ENCODE data around the gene DPY19L3.
A peak's percentile ranks its signal among the peaks of the same experiment; 100 is the strongest.

Gene DPY19L3

DNA sequence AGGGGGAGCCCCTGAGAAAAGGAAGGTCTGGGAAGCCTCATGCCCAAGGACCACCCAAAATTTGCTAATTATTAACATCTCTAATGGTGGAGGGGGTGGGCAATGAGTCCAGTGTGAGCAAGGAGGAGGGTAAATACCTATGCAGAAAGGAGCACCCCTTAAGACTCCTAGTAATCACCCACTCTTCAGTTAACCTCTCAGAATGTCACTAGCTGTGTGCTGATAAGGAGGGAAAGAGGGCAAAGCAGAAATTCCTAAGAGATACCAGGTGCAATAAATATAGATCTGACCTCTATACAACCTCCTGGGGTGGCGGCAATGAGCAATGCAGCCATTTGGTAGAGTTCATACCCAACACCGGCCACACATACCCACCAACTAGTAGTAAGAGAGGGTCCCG is 12.7 kb upstream of the DPY19L3 start:
- H3K9me3 ChIP-seq (ENCODE audit: control insufficient read depth in 5 of 5, low read length in 5 of 5), result no peaks in the 10 kb centered on the region
- no peak overlapping the region for H3K27ac ChIP-seq (ENCODE audit: low read depth, low read length)
- H3K27me3 ChIP-seq (ENCODE audit: control insufficient read depth in 5 of 5, insufficient read depth in 4 of 5, low read length in 5 of 5), result no peaks in the 10 kb centered on the region
- no peak overlapping the region for H3K4me3 ChIP-seq (ENCODE audit: low read depth in 1 of 5, low read length in 5 of 5)
- no peaks in the 10 kb centered on the region for H3K4me1 ChIP-seq (ENCODE audit: control insufficient read depth in 5 of 5, insufficient read depth in 5 of 5, low read length in 5 of 5)
- no peak overlapping the region for H3K9ac ChIP-seq (ENCODE audit: low read length in 5 of 5)
- peaks cover 0 to 3% (median 0%) of the 10 kb centered on the region in 5 donors for H3K36me3 ChIP-seq (ENCODE audit: control insufficient read depth in 5 of 5, insufficient read depth in 5 of 5, low read length in 5 of 5)

DNA sequence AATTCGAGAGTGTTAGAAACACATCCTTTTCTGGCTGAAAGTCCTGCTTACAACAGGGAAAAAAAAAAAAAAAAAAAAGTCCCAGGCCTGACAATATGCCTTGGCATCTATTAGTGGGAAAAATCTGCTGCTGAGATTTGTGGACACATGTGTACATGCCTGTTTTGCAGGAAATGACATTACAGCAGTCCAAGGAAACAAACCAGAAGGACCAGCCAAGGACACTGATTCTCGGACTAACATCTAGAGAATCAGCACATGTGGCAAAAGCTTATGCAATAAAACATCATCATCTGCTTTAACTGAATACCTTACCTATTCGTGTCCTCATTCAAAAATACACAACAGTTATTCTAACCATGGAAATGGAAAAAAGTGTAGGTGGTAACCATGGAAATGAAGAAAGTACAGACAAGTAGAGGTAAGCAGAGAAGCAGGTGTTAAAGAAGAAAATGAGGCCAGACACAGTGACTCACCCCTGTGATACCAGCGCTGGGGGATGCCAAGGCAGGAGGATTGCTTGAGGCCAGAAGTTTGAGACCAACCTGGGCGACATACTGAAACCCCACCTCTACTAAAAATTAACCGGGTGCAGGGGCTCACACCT is 9.4 kb upstream of the DPY19L3 start:
- Histone ChIP-seq H3K9ac (ENCODE audit: low read length in 5 of 5) (no peak overlapping the region), H3K27ac (ENCODE audit: low read depth, low read length) (no peak overlapping the region), H3K4me1 (ENCODE audit: control insufficient read depth in 5 of 5, insufficient read depth in 5 of 5, low read length in 5 of 5) (no peaks in the 10 kb centered on the region), H3K27me3 (ENCODE audit: control insufficient read depth in 5 of 5, insufficient read depth in 4 of 5, low read length in 5 of 5) (no peaks in the 10 kb centered on the region), H3K9me3 (ENCODE audit: control insufficient read depth in 5 of 5, low read length in 5 of 5) (no peaks in the 10 kb centered on the region), H3K4me3 (ENCODE audit: low read depth in 1 of 5, low read length in 5 of 5) (no peak overlapping the region), H3K36me3 (ENCODE audit: control insufficient read depth in 5 of 5, insufficient read depth in 5 of 5, low read length in 5 of 5) (peaks cover 0 to 3% (median 0%) of the 10 kb centered on the region in 5 donors)

- H3K4me1 ChIP-seq (ENCODE audit: control insufficient read depth in 5 of 5, insufficient read depth in 5 of 5, low read length in 5 of 5), result no peaks in the 10 kb centered on the region
- H3K27ac ChIP-seq (ENCODE audit: low read depth, low read length), result no peak overlapping the region
- no peaks in the 10 kb centered on the region for H3K27me3 ChIP-seq (ENCODE audit: control insufficient read depth in 5 of 5, insufficient read depth in 4 of 5, low read length in 5 of 5)
- H3K4me3 ChIP-seq (ENCODE audit: low read depth in 1 of 5, low read length in 5 of 5), result no peak overlapping the region
- peaks cover 0 to 3% (median 0%) of the 10 kb centered on the region in 5 donors for H3K36me3 ChIP-seq (ENCODE audit: control insufficient read depth in 5 of 5, insufficient read depth in 5 of 5, low read length in 5 of 5)
- H3K9me3 ChIP-seq (ENCODE audit: control insufficient read depth in 5 of 5, low read length in 5 of 5), result no peaks in the 10 kb centered on the region
- H3K9ac ChIP-seq (ENCODE audit: low read length in 5 of 5), result no peak overlapping the region
Observed at GRCh38 chr19:32397671-32398101, 7.9 kb upstream of the DPY19L3 start.

GRCh38 chr19:32401992-32402391 is 3.6 kb upstream of the DPY19L3 start:
- Histone ChIP-seq H3K9me3 (ENCODE audit: control insufficient read depth in 5 of 5, low read length in 5 of 5) (no peaks in the 10 kb centered on the region), H3K4me1 (ENCODE audit: control insufficient read depth in 5 of 5, insufficient read depth in 5 of 5, low read length in 5 of 5) (peaks cover 0 to 27% (median 21%) of the 10 kb centered on the region in 5 donors), H3K27ac (ENCODE audit: low read depth, low read length) (no peak overlapping the region), H3K27me3 (ENCODE audit: control insufficient read depth in 5 of 5, insufficient read depth in 4 of 5, low read length in 5 of 5) (no peaks in the 10 kb centered on the region), H3K4me3 (ENCODE audit: low read depth in 1 of 5, low read length in 5 of 5) (no peak overlapping the region), H3K9ac (ENCODE audit: low read length in 5 of 5) (no peak overlapping the region), H3K36me3 (ENCODE audit: control insufficient read depth in 5 of 5, insufficient read depth in 5 of 5, low read length in 5 of 5) (peaks cover 0 to 3% (median 0%) of the 10 kb centered on the region in 5 donors)

- no peaks in the 10 kb centered on the region for H3K27me3 ChIP-seq (ENCODE audit: control insufficient read depth in 5 of 5, insufficient read depth in 4 of 5, low read length in 5 of 5)
- no peak overlapping the region for H3K27ac ChIP-seq (ENCODE audit: low read depth, low read length)
- peaks cover 0 to 27% (median 21%) of the 10 kb centered on the region in 5 donors for H3K4me1 ChIP-seq (ENCODE audit: control insufficient read depth in 5 of 5, insufficient read depth in 5 of 5, low read length in 5 of 5)
- no peak overlapping the region for H3K4me3 ChIP-seq (ENCODE audit: low read depth in 1 of 5, low read length in 5 of 5)
- H3K9me3 ChIP-seq (ENCODE audit: control insufficient read depth in 5 of 5, low read length in 5 of 5), result no peaks in the 10 kb centered on the region
- H3K36me3 ChIP-seq (ENCODE audit: control insufficient read depth in 5 of 5, insufficient read depth in 5 of 5, low read length in 5 of 5), result no peaks in the 10 kb centered on the region
- no peak overlapping the region for H3K9ac ChIP-seq (ENCODE audit: low read length in 5 of 5)
Observed at GRCh38 chr19:32403291-32403995, 2.1 kb upstream of the DPY19L3 start.

DNA sequence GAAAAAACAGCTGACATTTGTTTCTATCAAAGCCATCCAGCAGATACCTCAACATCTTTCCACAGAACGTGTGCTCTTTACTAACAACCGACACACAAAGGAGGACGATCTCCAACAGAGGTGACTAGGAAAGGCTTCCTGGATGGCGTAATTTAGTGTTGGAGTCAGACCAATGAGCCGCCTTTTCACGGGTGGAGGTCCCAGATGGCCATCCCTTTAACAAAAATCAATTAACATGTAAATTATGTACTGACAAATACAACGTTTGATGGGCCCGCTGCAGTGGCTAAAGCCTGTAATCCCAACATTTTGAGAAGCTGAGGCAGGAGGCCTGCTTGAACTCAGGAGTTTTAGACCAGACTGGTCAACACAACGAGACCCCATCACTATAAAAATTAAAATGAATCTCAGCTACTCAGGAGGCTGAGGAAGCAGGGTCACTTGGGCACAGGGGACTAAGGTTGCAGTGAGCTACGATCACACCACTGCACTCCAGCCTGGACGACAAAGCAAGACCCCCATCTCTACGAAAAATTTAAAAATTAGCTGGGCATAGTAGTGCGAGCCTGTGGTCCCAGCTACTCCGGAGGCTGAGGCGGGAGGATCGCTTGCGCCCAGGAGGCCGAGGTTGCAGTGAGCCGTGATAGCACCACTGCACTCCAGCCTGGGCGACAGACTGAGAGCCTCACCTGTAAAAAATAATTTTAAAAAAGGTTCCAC is 1.2 kb upstream of the DPY19L3 start:
- H3K9me3 ChIP-seq (ENCODE audit: control insufficient read depth in 5 of 5, low read length in 5 of 5), result no peaks in the 10 kb centered on the region
- peak overlapping the region; percentile 72 to 90 (median 85) for H3K4me3 ChIP-seq (ENCODE audit: low read depth in 1 of 5, low read length in 5 of 5)
- H3K27ac ChIP-seq (ENCODE audit: low read depth, low read length), result peak overlapping the region; percentile 91

DNA sequence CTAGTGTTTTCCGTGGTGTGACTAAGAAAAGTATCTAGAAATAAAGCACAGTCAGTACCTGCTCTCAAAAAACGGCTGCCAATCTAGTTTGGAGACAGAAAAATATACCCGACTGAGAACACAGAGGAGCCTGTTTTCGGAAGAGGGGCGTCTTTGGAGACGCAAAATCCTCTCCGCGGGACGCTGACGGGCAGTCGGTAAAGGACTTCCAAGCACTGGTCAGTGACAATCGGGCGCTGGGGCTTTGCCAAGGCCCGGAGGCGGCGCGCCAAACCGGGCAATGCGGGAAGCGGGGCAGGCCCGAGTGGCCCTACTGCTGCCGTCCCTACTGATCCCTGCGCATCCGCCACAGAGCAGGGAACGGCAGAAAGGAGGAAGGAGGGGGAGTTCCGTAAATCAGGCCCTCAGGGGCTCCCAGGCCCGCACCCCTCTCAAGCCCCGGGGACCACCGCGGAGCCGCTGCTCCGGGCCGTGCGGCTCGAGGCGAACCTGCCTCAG is 588 bp upstream of the DPY19L3 start:
- H3K36me3 ChIP-seq (ENCODE audit: control insufficient read depth in 5 of 5, insufficient read depth in 5 of 5, low read length in 5 of 5), result peaks cover 0 to 11% (median 7%) of the 10 kb centered on the region in 5 donors
- no peaks in the 10 kb centered on the region for H3K9me3 ChIP-seq (ENCODE audit: control insufficient read depth in 5 of 5, low read length in 5 of 5)
- no peaks in the 10 kb centered on the region for H3K27me3 ChIP-seq (ENCODE audit: control insufficient read depth in 5 of 5, insufficient read depth in 4 of 5, low read length in 5 of 5)
- peak overlapping the region; percentile 63 to 99 (median 96) for H3K9ac ChIP-seq (ENCODE audit: low read length in 5 of 5)
- H3K27ac ChIP-seq (ENCODE audit: low read depth, low read length), result peak overlapping the region; percentile 91
- peak overlapping the region; percentile 72 to 90 (median 85) for H3K4me3 ChIP-seq (ENCODE audit: low read depth in 1 of 5, low read length in 5 of 5)
- peaks cover 0 to 27% (median 21%) of the 10 kb centered on the region in 5 donors for H3K4me1 ChIP-seq (ENCODE audit: control insufficient read depth in 5 of 5, insufficient read depth in 5 of 5, low read length in 5 of 5)

More for the DNA sequence above, 1.2 kb upstream of the DPY19L3 start:
- Histone ChIP-seq H3K9ac (ENCODE audit: low read length in 5 of 5) (peak overlapping the region; percentile 63 to 99 (median 96)), H3K4me1 (ENCODE audit: control insufficient read depth in 5 of 5, insufficient read depth in 5 of 5, low read length in 5 of 5) (peaks cover 0 to 27% (median 21%) of the 10 kb centered on the region in 5 donors), H3K27me3 (ENCODE audit: control insufficient read depth in 5 of 5, insufficient read depth in 4 of 5, low read length in 5 of 5) (no peaks in the 10 kb centered on the region), H3K36me3 (ENCODE audit: control insufficient read depth in 5 of 5, insufficient read depth in 5 of 5, low read length in 5 of 5) (peaks cover 0 to 7% (median 5%) of the 10 kb centered on the region in 5 donors)

DNA sequence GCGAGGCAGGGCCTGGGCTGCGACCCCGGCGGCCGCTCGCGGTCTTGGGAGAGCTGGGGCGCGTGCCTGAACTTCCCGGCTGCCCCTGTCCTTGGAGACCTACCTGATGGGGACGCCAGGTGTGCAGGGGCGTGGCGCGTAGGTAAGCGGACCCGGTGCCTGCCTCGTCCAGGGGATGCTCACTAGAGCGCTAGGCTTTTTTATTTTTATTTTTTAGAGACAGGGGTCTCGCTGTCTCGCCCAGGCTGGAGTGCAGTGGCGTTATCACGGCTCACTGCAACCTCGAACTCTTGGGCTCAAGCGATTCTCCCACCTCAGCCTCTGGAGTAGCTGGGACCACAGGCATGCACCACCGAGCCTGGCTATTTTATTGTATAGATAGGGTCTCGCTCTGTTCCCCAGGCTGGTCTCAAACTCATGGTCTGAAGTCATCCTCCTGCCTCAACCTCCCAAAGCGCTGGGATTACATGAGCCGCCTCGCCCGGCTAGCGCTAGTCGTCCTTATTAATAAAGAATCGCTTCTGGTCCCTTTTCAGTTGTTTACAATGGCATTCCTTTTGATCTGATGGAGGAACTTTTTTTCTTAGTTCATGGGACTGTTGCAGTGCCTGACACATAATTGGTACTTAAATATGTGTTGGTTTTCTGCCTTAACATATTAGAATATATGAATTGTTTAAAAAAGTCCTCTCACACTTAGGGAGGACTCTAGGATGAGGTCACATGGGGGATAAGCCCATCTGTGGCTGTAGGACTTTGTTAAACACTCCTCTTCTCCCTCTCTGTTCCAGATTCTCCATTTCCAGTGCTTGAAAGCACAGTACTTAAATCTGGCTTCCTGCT is 812 bp downstream of the DPY19L3 start:
- Histone ChIP-seq H3K9ac (ENCODE audit: low read length in 5 of 5) (peak overlapping the region in 4 of 5 donors; percentile 56 to 99 (median 86)), H3K36me3 (ENCODE audit: control insufficient read depth in 5 of 5, insufficient read depth in 5 of 5, low read length in 5 of 5) (peaks cover 3 to 18% (median 13%) of the 10 kb centered on the region in 5 donors), H3K9me3 (ENCODE audit: control insufficient read depth in 5 of 5, low read length in 5 of 5) (no peaks in the 10 kb centered on the region), H3K27me3 (ENCODE audit: control insufficient read depth in 5 of 5, insufficient read depth in 4 of 5, low read length in 5 of 5) (no peaks in the 10 kb centered on the region), H3K4me1 (ENCODE audit: control insufficient read depth in 5 of 5, insufficient read depth in 5 of 5, low read length in 5 of 5) (peaks cover 0 to 27% (median 21%) of the 10 kb centered on the region in 5 donors), H3K4me3 (ENCODE audit: low read depth in 1 of 5, low read length in 5 of 5) (peak overlapping the region; percentile 80 to 90 (median 85)), H3K27ac (ENCODE audit: low read depth, low read length) (peak overlapping the region; percentile 3)

Data from subcutaneous abdominal adipose tissue (tissue), 5 donors.